SK-N-SH (cell line): Measurements from ENCODE around the gene PIEZO2. TPM values are rescaled to one million over a fixed set of nuclear protein-coding genes. Genes with fewer than 3 reads are reported as not detected.

Experiments used
- CTCF ChIA-PET: fragments of 300-600, 350-600 bp; formaldehyde crosslinking; extraction: SDS; loops from one replicate; lab custom pipeline; 2021; lab: Yijun Ruan, JAX
- POLR2A ChIA-PET: fragments of 350-600 bp; sonication (Branson Sonifier 250); formaldehyde crosslinking; extraction: SDS; loops from one replicate; lab custom pipeline; 2020; ENCODE audit warnings: antibody characterized with exemption, inconsistent platforms; lab: Yijun Ruan, JAX
- DNase-seq: peaks from one replicate; pipeline ENCODE4 v3.0.0; 2012
- H2AFZ ChIP-seq: fragments of 200-600 bp; sonication (generic); 2 replicates; pipeline ENCODE4 v1.8.1; 2016; ENCODE audit warnings: antibody characterized with exemption, mild to moderate bottlenecking, low read depth
- H3F3A ChIP-seq: fragments of 200-600 bp; sonication (generic); replicated peaks from 2 replicates; pipeline ENCODE3; 2016; ENCODE audit warnings: antibody characterized with exemption, mild to moderate bottlenecking; ENCODE audit not compliant: insufficient read depth
- H3K27ac ChIP-seq, 2 experiments: fragments of 200-500 bp in 1 of 2; fragments of 200-600 bp in 1 of 2; sonication (Bioruptor generic) in 1 of 2; sonication (generic), shearing (Covaris generic) in 1 of 2; 2 replicates each; pipeline versions ENCODE4 v1.5.1 to v1.6.1; 2014 to 2016; ENCODE audit warnings: low read depth in 2 of 2, inconsistent platforms in 1 of 2, low read length in 1 of 2, mild to moderate bottlenecking in 1 of 2, mixed read lengths in 1 of 2
- H3K27me3 ChIP-seq: fragments of 200-600 bp; sonication (generic), shearing (Covaris generic); 2 replicates; pipeline ENCODE4 v1.6.1; 2016; ENCODE audit warnings: mixed run types; ENCODE audit not compliant: insufficient read depth
- H3K36me3 ChIP-seq, 2 experiments: fragments of 200-500 bp in 1 of 2; fragments of 200-600 bp in 1 of 2; sonication (Bioruptor generic) in 1 of 2; sonication (generic) in 1 of 2; replicated peaks in 1 of 2; 2 replicates each; pipeline versions ENCODE3 to v1.5.1; 2014 to 2016; ENCODE audit warnings: low read length in 1 of 2, mild to moderate bottlenecking in 1 of 2; ENCODE audit not compliant: insufficient read depth in 2 of 2, control insufficient read depth in 1 of 2
- H3K4me1 ChIP-seq, 2 experiments: fragments of 200-500 bp in 1 of 2; fragments of 200-600 bp in 1 of 2; sonication (Bioruptor generic) in 1 of 2; sonication (generic), shearing (Covaris generic) in 1 of 2; 2 replicates each; pipeline versions ENCODE4 v1.5.1 to v1.6.1; 2014 to 2016; ENCODE audit warnings: low read depth in 1 of 2, low read length in 1 of 2, mixed run types in 1 of 2; ENCODE audit not compliant: insufficient read depth in 2 of 2, control insufficient read depth in 1 of 2
- H3K4me2 ChIP-seq: fragments of 200-600 bp; sonication (generic), shearing (Covaris generic); 2 replicates; pipeline ENCODE4 v1.6.1; 2017; ENCODE audit warnings: mixed run types
- H3K4me3 ChIP-seq, 2 experiments: fragments of 200-500 bp in 1 of 2; fragments of 200-600 bp in 1 of 2; sonication (Bioruptor generic) in 1 of 2; sonication (generic), shearing (Covaris generic) in 1 of 2; 2 replicates each; pipeline versions ENCODE4 v1.5.1 to v1.8.1; 2014 to 2016; ENCODE audit warnings: low read depth in 2 of 2, inconsistent platforms in 1 of 2, low read length in 1 of 2, mild to moderate bottlenecking in 1 of 2, mixed read lengths in 1 of 2, moderate library complexity in 1 of 2
- H3K79me2 ChIP-seq: fragments of 200-600 bp; sonication (generic); 2 replicates; pipeline ENCODE4 v1.8.1; 2017; ENCODE audit warnings: mild to moderate bottlenecking; ENCODE audit not compliant: insufficient read depth
- H3K9ac ChIP-seq: fragments of 200-600 bp; sonication (generic); 2 replicates; pipeline ENCODE4 v1.6.1; 2017; ENCODE audit warnings: mixed run types
- H3K9me2 ChIP-seq: fragments of 200-600 bp; sonication (generic); 2 replicates; pipeline ENCODE4 v1.6.1; 2017; ENCODE audit warnings: mixed run types
- H3K9me3 ChIP-seq: fragments of 200-600 bp; sonication (generic); 2 replicates; pipeline ENCODE4 v1.6.1; 2017; ENCODE audit warnings: mixed run types, mild to moderate bottlenecking, moderate library complexity
- H4K20me1 ChIP-seq: fragments of 200-600 bp; sonication (generic); 2 replicates; pipeline ENCODE4 v1.6.1; 2017; ENCODE audit warnings: mild to moderate bottlenecking, mixed run types; ENCODE audit not compliant: insufficient read depth
- CTCF ChIP-seq: fragments of 200-600 bp; sonication (generic); IDR thresholded peaks from 2 replicates; pipeline ENCODE4 v1.6.1; 2017; ENCODE audit warnings: antibody characterized with exemption, mild to moderate bottlenecking, moderate library complexity
- ELF1 ChIP-seq: IDR thresholded peaks from 2 replicates; pipeline ENCODE4 v1.4.0; 2012
- EP300 ChIP-seq, 2 experiments: IDR thresholded peaks; 2 replicates each; pipeline versions ENCODE4 v1.4.0 to v1.6.1; 2012; ENCODE audit warnings: borderline replicate concordance in 1 of 2, low read depth in 1 of 2, low read length in 1 of 2
- EZH2phosphoT487 ChIP-seq: fragments of 200-600 bp; sonication (generic); IDR thresholded peaks from 2 replicates; pipeline ENCODE4 v1.6.1; 2017; ENCODE audit warnings: low read depth, mixed run types, mild to moderate bottlenecking, antibody characterized with exemption, moderate library complexity, borderline replicate concordance
- IRF3 ChIP-seq: fragments of 150-350 bp; IDR thresholded peaks from 2 replicates; pipeline ENCODE4 v1.6.1; 2016; ENCODE audit warnings: mild to moderate bottlenecking, low read depth, low read length
- MAX ChIP-seq: IDR thresholded peaks from 2 replicates; pipeline ENCODE4 v1.4.0; 2012; ENCODE audit warnings: low read depth
- MXI1 ChIP-seq: IDR thresholded peaks from 2 replicates; pipeline ENCODE4 v1.6.1; 2012; ENCODE audit warnings: mild to moderate bottlenecking, low read depth, low read length, improper control_type of control experiment
- NRF1 ChIP-seq: IDR thresholded peaks from 2 replicates; pipeline ENCODE4 v1.6.1; 2012; ENCODE audit warnings: low read depth, mild to moderate bottlenecking, low read length
- PBX3 ChIP-seq: IDR thresholded peaks from 2 replicates; pipeline ENCODE4; 2012
- RCOR1 ChIP-seq: fragments of 150-350 bp; IDR thresholded peaks from 2 replicates; pipeline ENCODE4 v1.6.1; 2017; ENCODE audit warnings: antibody characterized with exemption, low read length
- TCF12 ChIP-seq: IDR thresholded peaks from 2 replicates; pipeline ENCODE4 v1.4.0; 2012
- ZBTB33 ChIP-seq: IDR thresholded peaks from 2 replicates; pipeline ENCODE4 v1.4.0; 2012; ENCODE audit warnings: low read depth, borderline replicate concordance
- WGBS: methylation state at CpG from one replicate; pipeline ENCODE4 v1.1.6; 2017; ENCODE audit warnings: low lambda C conversion rate; 5-methylcytosine and 5-hydroxymethylcytosine counted together
- polyA plus RNA-seq, 3 experiments: library from polyadenylated mRNA; depleted of rRNA; stranded (reverse); fragments of >200 nt; gene quantifications; 2 replicates each; pipeline ENCODE4 v1.2.3, GENCODE V29; 2012

Gene PIEZO2
- polyA plus RNA-seq, 1 of the 3 experiments (the other 2 are of a cell fraction): not detected

- Histone ChIP-seq H3K27me3 (no peaks in the 10 kb centered on the region; the same call in none of the 2 replicates), H3K9me2 (no peaks in the 10 kb centered on the region), H3K4me1 (no peaks in the 10 kb centered on the region), H3K27ac (no peak overlapping the region), H3K9ac (no peak overlapping the region), H3K79me2 (no peaks in the 10 kb centered on the region), H3K4me3 (no peak overlapping the region), H4K20me1 (no peaks in the 10 kb centered on the region), H3K9me3 (no peaks in the 10 kb centered on the region), H2AFZ (no peak overlapping the region), H3K4me2 (no peak overlapping the region), H3F3A (no peaks in the 10 kb centered on the region), H3K36me3 (no peaks in the 10 kb centered on the region)
- ChIA-PET CTCF (no interaction called here), POLR2A (no interaction called here)
- DNase-seq: no peak
- TF ChIP-seq NRF1 (no peak), CTCF (no peak)
- WGBS: 0% methylated on average over 4 of the region's 4 CpGs
These were observed 416.4 kb downstream of the PIEZO2 start for GRCh38 chr18:10732990-10733389.

GRCh38 chr18:10727477-10727876 is 421.9 kb downstream of the PIEZO2 start:
- no peaks in the 10 kb centered on the region for H3K36me3 ChIP-seq
- no peaks in the 10 kb centered on the region for H3K9me3 ChIP-seq
- POLR2A ChIA-PET: no interaction called here
- DNase-seq: no peak
- peaks cover 10% of the 10 kb centered on the region for H3K27me3 ChIP-seq
- H3K9ac ChIP-seq: no peak overlapping the region
- H3K79me2 ChIP-seq: no peaks in the 10 kb centered on the region
- no peaks in the 10 kb centered on the region for H3K4me1 ChIP-seq
- no peaks in the 10 kb centered on the region for H3F3A ChIP-seq
- TF ChIP-seq EP300 (IDR thresholded peaks at IDR 0.05; ENCODE audit: borderline replicate concordance in 1 of 2, low read depth in 1 of 2, low read length in 1 of 2) (no peak), IRF3 (no peak)
- WGBS: 4% methylated on average over 3 of the region's 3 CpGs
- H4K20me1 ChIP-seq: no peaks in the 10 kb centered on the region
- H3K27ac ChIP-seq: no peak overlapping the region
- no peaks in the 10 kb centered on the region for H3K9me2 ChIP-seq
- no peak overlapping the region for H3K4me3 ChIP-seq
- H2AFZ ChIP-seq: no peak overlapping the region
- CTCF ChIA-PET: no interaction called here
- H3K4me2 ChIP-seq: no peak overlapping the region

GRCh38 chr18:10726198-10727068 is 422.9 kb downstream of the PIEZO2 start:
- H4K20me1 ChIP-seq: no peaks in the 10 kb centered on the region
- H3K27me3 ChIP-seq: peaks cover 10% of the 10 kb centered on the region
- no peak overlapping the region for H3K9ac ChIP-seq
- DNase-seq: no peak
- CTCF ChIA-PET: no interaction called here
- H3K36me3 ChIP-seq: no peaks in the 10 kb centered on the region
- H3K79me2 ChIP-seq: no peaks in the 10 kb centered on the region
- no peaks in the 10 kb centered on the region for H3K4me1 ChIP-seq
- POLR2A ChIA-PET: no interaction called here
- H3K9me2 ChIP-seq: no peaks in the 10 kb centered on the region
- no peak overlapping the region for H2AFZ ChIP-seq
- 15% methylated on average over 15 of the region's 67 CpGs for WGBS
- H3F3A ChIP-seq: no peaks in the 10 kb centered on the region
- H3K4me3 ChIP-seq: no peak overlapping the region
- no peak overlapping the region for H3K4me2 ChIP-seq
- no peaks in the 10 kb centered on the region for H3K9me3 ChIP-seq
- no peak overlapping the region for H3K27ac ChIP-seq
- TF ChIP-seq IRF3 (no peak), ELF1 (no peak), MXI1 (no peak), EZH2phosphoT487 (no peak), MAX (no peak), TCF12 (no peak), ZBTB33 (no peak), PBX3 (no peak), RCOR1 (no peak)
